ENCODE measurements around the gene LAMA3.

LAMA3 gene

GRCh38 chr18:23658285-23658684, 31.0 kb upstream of the LAMA3 start:
- no peak overlapping the region for H3K4me3 ChIP-seq (ENCODE audit: low read depth, low read length)
- TF ChIP-seq CTCF (IDR thresholded peaks at IDR 0.05; ENCODE audit: borderline replicate concordance, insufficient read depth, low read depth, low read length), result no peak

GRCh38 chr18:23661735-23662308, 27.4 kb upstream of the LAMA3 start:
- no peak overlapping the region for H3K4me3 ChIP-seq (ENCODE audit: low read depth, low read length)
- TF ChIP-seq CTCF (IDR thresholded peaks at IDR 0.05; ENCODE audit: borderline replicate concordance, insufficient read depth, low read depth, low read length), result no peak

GRCh38 chr18:23662309-23663263, 26.7 kb upstream of the LAMA3 start, which contains the start of gene ANKRD29:
ANKRD29 (minus strand) TSS chr18:23662911; CDS start chr18:23662730, 181 bp downstream.
- peak within 1 kb of the TSS; percentile 50 for H3K4me3 ChIP-seq (ENCODE audit: low read depth, low read length)
- TF ChIP-seq CTCF (IDR thresholded peaks at IDR 0.05; ENCODE audit: borderline replicate concordance, insufficient read depth, low read depth, low read length), result no peak

- no peak overlapping the region for H3K4me3 ChIP-seq (ENCODE audit: low read depth, low read length)
- no peak for TF ChIP-seq CTCF (IDR thresholded peaks at IDR 0.05; ENCODE audit: borderline replicate concordance, insufficient read depth, low read depth, low read length)
Observed at GRCh38 chr18:23664674-23665073, 24.6 kb upstream of the LAMA3 start.

GRCh38 chr18:23667114-23667513, 22.1 kb upstream of the LAMA3 start:
- H3K4me3 ChIP-seq (ENCODE audit: low read depth, low read length), result no peak overlapping the region
- no peak for TF ChIP-seq CTCF (IDR thresholded peaks at IDR 0.05; ENCODE audit: borderline replicate concordance, insufficient read depth, low read depth, low read length)

GRCh38 chr18:23668731-23669130, 20.5 kb upstream of the LAMA3 start:
- TF ChIP-seq CTCF (IDR thresholded peaks at IDR 0.05; ENCODE audit: borderline replicate concordance, insufficient read depth, low read depth, low read length), result no peak
- no peak overlapping the region for H3K4me3 ChIP-seq (ENCODE audit: low read depth, low read length)
